Hematopoietic multipotent progenitor cell treated with erythropoietin and hydrocortisone succinate and interleukin-3 and kit ligand, for 4 days (in vitro differentiated cells): ENCODE measurements around the gene TMC6.

Experiments
- DNase-seq: peaks from one replicate; pipeline ENCODE4 v3.0.0-alpha.2; 2015

TMC6 gene

DNA sequence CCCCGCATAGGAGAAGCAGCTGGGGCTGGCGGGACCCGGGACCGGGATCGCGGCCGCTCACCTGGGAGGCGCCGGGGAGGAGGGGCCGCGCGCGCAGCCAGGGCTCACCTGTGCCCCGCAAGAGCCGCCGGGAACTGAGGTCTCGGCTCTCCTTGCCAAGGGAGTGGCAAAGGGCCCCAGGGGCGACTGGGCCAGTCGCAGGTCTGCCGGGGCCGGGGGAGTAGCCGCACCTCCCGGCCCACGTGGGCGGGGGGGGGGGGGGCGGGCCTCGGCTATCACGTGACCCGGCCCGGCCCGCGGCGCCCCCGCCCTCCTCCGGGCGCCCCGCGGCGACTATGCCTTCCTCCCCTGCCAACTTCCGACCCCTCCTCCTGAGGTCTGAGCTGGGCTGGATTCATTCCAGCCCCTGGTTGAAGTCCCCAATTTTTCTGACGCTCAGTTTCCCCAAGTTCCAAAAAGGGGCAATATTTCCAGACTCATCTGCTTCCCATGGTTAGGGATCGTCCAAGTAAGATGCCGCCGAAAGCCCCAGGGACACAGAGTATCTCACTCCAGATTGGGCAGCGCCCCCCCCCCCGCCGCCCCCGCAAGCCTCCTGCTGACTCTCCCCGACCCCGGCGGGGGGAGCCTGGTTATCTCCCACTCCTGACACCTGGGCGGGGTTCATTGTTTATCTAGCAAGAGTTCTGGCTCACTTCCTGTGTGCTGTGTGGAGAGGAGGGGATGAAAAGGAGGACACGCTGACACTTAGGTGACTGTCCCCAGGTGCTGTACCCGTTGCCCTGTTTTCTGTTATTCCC lies at the start of gene TMC6:
Gene TMC6, minus strand, starts transcription at position 205 of the 800 bp plus-strand sequence. CDS start 1,923 bp downstream, outside the sequence.
- DNase-seq = peak; percentile 95

DNA sequence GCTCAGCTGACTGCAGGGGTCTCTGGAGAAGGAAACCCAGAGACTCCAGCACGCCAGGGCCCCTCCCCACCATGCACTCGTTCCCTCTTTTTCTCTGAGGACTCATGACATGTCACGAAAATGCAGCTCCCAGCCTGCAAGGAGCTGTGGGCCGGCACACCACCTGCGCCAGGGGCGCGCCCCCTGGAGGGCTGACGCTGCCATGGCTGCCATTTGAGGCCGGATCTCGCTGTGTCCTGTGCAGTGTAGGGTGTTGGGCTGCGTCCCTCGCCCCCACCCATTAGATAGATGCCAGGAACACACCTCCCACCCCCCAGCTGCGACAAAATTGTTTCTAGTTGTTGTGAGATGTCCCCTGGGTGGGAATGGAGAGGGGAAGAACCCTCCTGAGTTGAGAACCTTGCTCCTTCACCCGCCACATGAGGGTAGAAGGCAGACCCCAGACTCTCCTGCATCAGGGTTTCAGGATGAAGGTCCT lies 48.0 kb upstream of the TMC6 start:
- peak; percentile 87 for DNase-seq

DNA sequence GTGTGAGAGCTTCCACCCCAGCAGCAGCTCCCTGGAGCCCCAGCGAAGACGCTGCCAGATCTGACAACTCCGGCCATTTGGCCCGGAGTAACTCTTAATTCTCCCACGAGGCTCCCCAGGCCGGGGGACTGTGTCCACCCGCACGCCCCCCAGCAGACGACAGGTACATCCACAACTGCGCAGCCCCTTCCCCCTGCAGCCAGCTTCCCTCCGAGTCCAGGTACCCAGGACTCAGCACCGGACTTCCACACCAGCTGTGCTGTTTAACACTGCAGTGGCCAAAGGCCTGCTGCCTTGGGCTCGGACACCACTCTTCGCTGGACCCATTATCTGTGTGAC lies 47.1 kb upstream of the TMC6 start:
- DNase-seq = no peak

GRCh38 chr17:78174870-78175642 lies 46.5 kb upstream of the TMC6 start:
- DNase-seq = no peak

GRCh38 chr17:78174346-78174869 lies 45.9 kb upstream of the TMC6 start:
- DNase-seq = no peak

GRCh38 chr17:78173097-78173715 lies 44.7 kb upstream of the TMC6 start:
- DNase-seq = no peak

DNA sequence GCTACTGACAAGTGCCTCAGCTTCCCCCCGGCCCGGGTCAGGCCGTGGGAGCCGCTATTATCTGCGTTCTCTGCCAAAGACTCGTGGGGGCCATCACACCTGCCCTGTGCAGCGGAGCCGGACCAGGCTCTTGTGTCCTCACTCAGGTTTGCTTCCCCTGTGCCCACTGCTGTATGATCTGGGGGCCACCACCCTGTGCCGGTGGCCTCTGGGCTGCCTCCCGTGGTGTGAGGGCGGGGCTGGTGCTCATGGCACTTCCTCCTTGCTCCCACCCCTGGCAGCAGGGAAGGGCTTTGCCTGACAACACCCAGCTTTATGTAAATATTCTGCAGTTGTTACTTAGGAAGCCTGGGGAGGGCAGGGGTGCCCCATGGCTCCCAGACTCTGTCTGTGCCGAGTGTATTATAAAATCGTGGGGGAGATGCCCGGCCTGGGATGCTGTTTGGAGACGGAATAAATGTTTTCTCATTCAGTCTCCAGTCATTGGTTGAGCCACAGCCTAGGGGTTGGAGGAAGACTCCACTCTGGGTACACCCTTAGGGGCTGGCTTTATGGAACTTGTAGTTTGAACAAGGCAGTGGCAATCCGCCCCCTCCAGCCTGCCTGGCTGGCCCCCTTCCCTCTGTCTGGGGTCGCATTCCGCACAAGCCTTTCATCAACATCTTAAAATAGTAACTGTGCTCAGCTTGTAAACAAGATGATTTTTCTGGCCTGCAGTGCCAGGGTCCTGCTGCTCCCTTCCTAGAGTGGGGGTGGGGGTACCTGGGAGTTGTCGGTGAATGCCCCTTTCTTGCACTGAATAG lies 43.9 kb upstream of the TMC6 start:
- peak; percentile 79 for DNase-seq

DNA sequence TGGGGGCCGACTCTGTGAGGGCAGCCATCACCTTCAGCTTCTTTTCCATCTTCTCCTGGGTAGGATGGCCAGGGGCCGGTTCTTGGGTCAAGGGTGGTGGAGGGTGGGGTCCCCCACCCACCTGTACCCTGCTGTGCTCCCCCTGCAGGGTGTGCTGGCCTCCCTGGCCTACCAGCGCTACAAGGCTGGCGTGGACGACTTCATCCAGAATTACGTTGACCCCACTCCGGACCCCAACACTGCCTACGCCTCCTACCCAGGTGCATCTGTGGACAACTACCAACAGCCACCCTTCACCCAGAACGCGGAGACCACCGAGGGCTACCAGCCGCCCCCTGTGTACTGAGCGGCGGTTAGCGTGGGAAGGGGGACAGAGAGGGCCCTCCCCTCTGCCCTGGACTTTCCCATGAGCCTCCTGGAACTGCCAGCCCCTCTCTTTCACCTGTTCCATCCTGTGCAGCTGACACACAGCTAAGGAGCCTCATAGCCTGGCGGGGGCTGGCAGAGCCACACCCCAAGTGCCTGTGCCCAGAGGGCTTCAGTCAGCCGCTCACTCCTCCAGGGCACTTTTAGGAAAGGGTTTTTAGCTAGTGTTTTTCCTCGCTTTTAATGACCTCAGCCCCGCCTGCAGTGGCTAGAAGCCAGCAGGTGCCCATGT lies 43.2 kb upstream of the TMC6 start:
- DNase-seq = peak; percentile 54

DNA sequence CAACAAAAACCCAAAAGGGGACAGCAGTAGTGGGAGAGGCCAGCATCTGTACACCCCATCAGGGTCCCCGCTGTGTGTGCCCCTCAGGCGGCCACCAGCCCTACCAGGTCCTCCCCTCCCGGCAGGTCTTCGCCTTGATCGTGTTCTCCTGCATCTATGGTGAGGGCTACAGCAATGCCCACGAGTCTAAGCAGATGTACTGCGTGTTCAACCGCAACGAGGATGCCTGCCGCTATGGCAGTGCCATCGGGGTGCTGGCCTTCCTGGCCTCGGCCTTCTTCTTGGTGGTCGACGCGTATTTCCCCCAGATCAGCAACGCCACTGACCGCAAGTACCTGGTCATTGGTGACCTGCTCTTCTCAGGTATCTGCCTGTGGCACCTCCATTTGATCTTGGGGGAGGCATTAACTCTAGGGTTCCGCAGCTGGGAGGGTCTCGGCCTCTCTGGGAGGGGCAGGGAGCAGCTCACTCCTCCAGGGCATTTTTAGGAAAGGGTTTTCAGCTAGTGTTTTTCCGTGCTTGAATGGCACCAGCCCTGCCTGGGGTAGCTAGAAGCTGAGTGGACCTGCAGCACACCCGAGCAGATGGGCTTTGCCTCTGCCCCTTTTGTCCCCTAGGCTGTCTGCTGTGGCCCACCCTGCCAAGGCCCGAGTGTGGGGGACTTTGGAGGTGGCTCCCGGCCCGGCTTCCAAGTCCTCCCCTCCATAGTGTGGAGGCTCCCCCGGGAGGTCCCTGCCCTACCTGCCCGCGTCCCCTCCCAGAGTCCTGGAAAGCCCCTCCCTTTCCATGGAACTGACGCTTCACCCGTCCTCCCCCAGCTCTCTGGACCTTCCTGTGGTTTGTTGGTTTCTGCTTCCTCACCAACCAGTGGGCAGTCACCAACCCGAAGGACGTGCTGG lies 42.4 kb upstream of the TMC6 start:
- no peak for DNase-seq

DNA sequence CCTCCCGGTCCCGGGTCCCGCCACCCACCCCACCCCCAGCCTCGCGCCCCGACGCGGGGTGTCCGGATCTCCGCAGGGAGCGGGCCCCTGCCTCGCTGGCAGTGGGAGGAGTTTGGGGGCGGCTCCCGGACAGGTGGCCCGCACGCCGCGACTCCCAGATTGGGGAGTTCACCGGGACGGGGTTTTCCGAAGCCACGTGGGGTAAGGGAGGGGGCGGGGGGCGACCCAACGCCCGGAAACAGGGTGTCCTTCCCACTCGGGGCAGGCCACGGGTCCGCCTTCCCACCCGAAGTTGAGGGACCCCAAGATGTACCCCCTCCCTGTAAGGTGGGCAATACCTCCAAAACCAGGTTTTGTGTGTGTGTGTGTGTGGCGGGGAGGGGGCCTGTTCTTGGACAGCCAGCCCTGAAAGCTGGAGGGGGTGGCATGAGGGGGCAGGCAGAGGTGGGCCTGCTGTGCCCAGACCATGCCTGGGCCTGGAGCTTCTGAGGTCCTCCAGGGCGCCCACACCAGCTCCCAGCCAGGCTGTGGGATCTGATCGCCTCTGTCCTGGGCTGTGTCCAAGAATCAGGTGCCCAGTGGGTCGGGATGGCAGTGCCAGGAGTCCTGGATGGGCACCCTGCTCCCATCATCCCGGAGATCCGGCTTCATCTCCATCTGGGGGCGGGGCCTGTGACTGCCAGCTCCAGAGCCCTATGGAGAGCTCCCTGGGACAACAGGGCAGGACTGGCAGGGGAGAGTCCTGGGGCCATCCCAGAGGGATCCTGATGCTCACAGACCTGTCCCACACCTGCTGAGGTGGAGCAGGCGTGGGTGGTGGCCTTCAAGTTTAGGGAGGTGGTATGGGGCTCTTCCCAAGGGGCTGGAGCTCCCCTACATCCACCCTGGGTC lies 40.6 kb upstream of the TMC6 start:
- DNase-seq = no peak

DNA sequence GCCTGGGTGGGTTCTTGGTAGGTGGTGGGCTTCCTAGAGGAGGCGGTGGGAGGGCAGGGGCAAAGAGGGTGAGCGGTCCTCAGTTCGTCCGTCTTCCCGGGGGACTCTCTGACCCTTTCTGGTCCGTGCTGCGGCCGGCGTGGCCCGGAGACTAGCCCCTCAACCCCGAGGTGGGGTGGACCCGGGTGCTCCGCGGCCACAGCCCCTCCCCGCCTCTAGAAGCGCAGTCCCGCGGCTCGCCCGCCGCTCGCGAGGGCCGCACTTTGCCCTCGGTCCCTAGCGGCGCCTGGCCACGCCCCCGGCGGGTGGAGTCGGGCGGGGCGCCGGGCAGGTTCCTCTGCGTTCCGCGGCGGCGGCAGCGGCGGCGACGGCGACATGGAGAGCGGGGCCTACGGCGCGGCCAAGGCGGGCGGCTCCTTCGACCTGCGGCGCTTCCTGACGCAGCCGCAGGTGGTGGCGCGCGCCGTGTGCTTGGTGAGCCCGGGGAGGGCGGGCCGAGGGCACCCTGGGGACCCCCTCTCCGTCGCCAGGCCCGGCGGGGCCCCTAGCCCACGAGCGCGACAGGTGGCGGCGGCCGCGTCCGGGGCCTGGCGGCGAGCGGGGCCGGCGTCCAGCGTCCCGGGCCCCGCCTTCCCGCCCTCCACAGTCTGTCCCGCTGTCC lies 39.8 kb upstream of the TMC6 start, which contains the start of gene SYNGR2:
Gene SYNGR2, plus strand, starts transcription at position 340 of the 661 bp plus-strand sequence. Its CDS starts 36 bp downstream, at position 376.
- DNase-seq = peak; percentile 95

GRCh38 chr17:78166416-78166815 lies 37.9 kb upstream of the TMC6 start:
- no peak for DNase-seq

GRCh38 chr17:78164748-78165607 lies 36.4 kb upstream of the TMC6 start:
- no peak for DNase-seq

DNA sequence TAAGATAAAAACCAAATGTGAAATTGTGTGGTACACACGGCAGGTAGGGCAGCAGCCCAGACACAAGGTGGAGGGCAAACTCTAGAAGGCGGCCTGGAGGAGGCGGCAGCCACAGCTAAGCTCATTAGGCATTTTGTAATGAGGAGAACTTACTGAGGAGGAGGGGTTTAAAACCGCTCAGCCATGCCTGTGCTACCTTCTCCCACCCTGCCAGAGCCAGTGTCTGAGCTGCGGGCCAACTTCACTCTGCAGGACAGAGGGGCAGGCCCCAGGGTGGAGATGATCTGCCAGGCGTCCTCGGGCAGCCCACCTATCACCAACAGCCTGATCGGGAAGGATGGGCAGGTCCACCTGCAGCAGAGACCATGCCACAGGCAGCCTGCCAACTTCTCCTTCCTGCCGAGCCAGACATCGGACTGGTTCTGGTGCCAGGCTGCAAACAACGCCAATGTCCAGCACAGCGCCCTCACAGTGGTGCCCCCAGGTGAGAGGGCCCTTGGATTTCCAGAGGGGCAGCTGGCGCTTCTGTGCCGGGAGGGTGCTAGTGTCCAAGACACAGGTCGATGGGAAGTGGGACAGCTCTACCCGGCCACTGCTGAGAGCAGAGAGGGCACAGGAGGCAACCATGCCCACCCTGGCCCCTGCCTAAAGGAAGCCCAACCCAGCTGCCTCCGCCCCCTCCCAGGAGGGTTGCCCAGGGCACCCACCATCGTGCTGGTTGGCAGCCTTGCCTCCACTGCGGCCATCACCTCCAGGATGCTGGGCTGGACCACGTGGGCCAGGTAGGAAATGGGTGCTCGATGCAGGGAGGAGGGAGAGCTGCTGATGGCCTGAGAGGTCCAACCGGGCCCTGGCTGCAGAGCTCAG lies 35.6 kb upstream of the TMC6 start:
- DNase-seq = no peak

- peak; percentile 92 for DNase-seq
Observed at GRCh38 chr17:78159575-78160158, 31.1 kb upstream of the TMC6 start.
